Measurements from ENCODE around the gene BACE2. TPM values are rescaled to one million over a fixed set of nuclear protein-coding genes. Genes with fewer than 3 reads are reported as not detected.
"Not testable (repeated sequence)": the region's sequence is repeated elsewhere in the genome, so short reads cannot be mapped to it uniquely, and the experiment has no call there.

The BACE2 gene
- total RNA-seq, 4 donors from 2014 or later, result 31.9 to 63.4 (median 50.0) TPM

GRCh38 chr21:41307219-41307618 lies 139.3 kb downstream of the BACE2 start:
- no peak for ATAC-seq
- H3K4me1 ChIP-seq, result no peaks in the 10 kb centered on the region
- no peaks in the 10 kb centered on the region for H3K36me3 ChIP-seq
- no peak overlapping the region for H3K4me3 ChIP-seq
- H3K27ac ChIP-seq, result no peak overlapping the region
- H3K27me3 ChIP-seq, result peaks cover 45% of the 10 kb centered on the region
- peaks cover 0 to 11% (median 0%) of the 10 kb centered on the region in 3 donors for H3K9me3 ChIP-seq
- TF ChIP-seq EP300 (IDR thresholded peaks at IDR 0.05) (no peak), POLR2AphosphoS5 (IDR thresholded peaks at IDR 0.05) (no peak), POLR2A (IDR thresholded peaks at IDR 0.05) (no peak), CTCF (IDR thresholded peaks at IDR 0.05) (no peak)

GRCh38 chr21:41313285-41314164 lies 145.6 kb downstream of the BACE2 start:
- WGBS, 2 donors (ENCODE audit: low coverage in 1 of 2), result 70 to 82% methylated on average over 1 to 4 of the region's 8 CpGs
- H3K4me3 ChIP-seq, H3K9me3 ChIP-seq, H3K27ac ChIP-seq, ATAC-seq, H3K36me3 ChIP-seq: not testable (repeated sequence)
- H3K4me1 ChIP-seq, result peaks cover 0 to 13% (median 7%) of the 10 kb centered on the region in 3 donors
- H3K27me3 ChIP-seq, result peaks cover 72% of the 10 kb centered on the region

- Histone ChIP-seq H3K27ac (no peak overlapping the region), H3K4me1 (peaks cover 0 to 13% (median 7%) of the 10 kb centered on the region in 3 donors), H3K4me3 (no peak overlapping the region), H3K36me3 (no peaks in the 10 kb centered on the region), H3K27me3 (peaks cover 65% of the 10 kb centered on the region), H3K9me3 (no peaks in the 10 kb centered on the region)
- no peak for ATAC-seq
- WGBS, 2 donors (ENCODE audit: low coverage in 1 of 2), result no CpG with 5 or more reads among the region's 6 CpGs
- TF ChIP-seq POLR2AphosphoS5 (IDR thresholded peaks at IDR 0.05), result no peak
- TF ChIP-seq EP300 (IDR thresholded peaks at IDR 0.05), result no peak
- no peak for TF ChIP-seq POLR2A (IDR thresholded peaks at IDR 0.05)
Measured at GRCh38 chr21:41315726-41316125, 147.8 kb downstream of the BACE2 start.

GRCh38 chr21:41316200-41317062 lies 148.5 kb downstream of the BACE2 start, which contains the start of gene FAM3B:
TSS of gene FAM3B (plus strand) at chr21:41316801. CDS start at chr21:41316880, 79 bp downstream.
- TF ChIP-seq CTCF (IDR thresholded peaks at IDR 0.05) (no peak), POLR2A (IDR thresholded peaks at IDR 0.05) (no peak), EP300 (IDR thresholded peaks at IDR 0.05) (no peak), POLR2AphosphoS5 (IDR thresholded peaks at IDR 0.05) (no peak)
- H3K4me1 ChIP-seq, result peaks cover 0 to 13% (median 7%) of the 10 kb centered on the region in 3 donors
- H3K36me3 ChIP-seq, result no peaks in the 10 kb centered on the region
- H3K9me3 ChIP-seq, result no peaks in the 10 kb centered on the region
- peak; percentile 21 for ATAC-seq
- peaks cover 64% of the 10 kb centered on the region for H3K27me3 ChIP-seq
- H3K27ac ChIP-seq, result no peak within 1 kb of the TSS
- H3K4me3 ChIP-seq, result peak within 1 kb of the TSS in 1 of 2 donors; percentile 46
- WGBS, 2 donors (ENCODE audit: low coverage in 1 of 2), result 30% methylated on average over 3 of the region's 55 CpGs; no CpG with 5 or more reads in 1 of the 2 donors

- H3K9me3 ChIP-seq, result no peaks in the 10 kb centered on the region
- H3K27ac ChIP-seq, result no peak overlapping the region
- H3K4me3 ChIP-seq, result peak overlapping the region in 1 of 2 donors; percentile 46
- peaks cover 0 to 13% (median 7%) of the 10 kb centered on the region in 3 donors for H3K4me1 ChIP-seq
- ATAC-seq, result no peak
- no peak for TF ChIP-seq POLR2A (IDR thresholded peaks at IDR 0.05)
- H3K36me3 ChIP-seq, result no peaks in the 10 kb centered on the region
- 10% methylated on average over 8 of the region's 19 CpGs; no CpG with 5 or more reads in 1 of the 2 donors for WGBS, 2 donors (ENCODE audit: low coverage in 1 of 2)
- H3K27me3 ChIP-seq, result peaks cover 64% of the 10 kb centered on the region
Measured at GRCh38 chr21:41317063-41317392, 149.1 kb downstream of the BACE2 start.

- TF ChIP-seq CTCF (IDR thresholded peaks at IDR 0.05) (no peak), EP300 (IDR thresholded peaks at IDR 0.05) (no peak), POLR2A (IDR thresholded peaks at IDR 0.05) (no peak), POLR2AphosphoS5 (IDR thresholded peaks at IDR 0.05) (no peak)
- no peaks in the 10 kb centered on the region for H3K9me3 ChIP-seq
- no peak overlapping the region for H3K27ac ChIP-seq
- WGBS, 2 donors (ENCODE audit: low coverage in 1 of 2), result 72 to 76% methylated on average over 4 to 8 of the region's 10 CpGs
- peaks cover 0 to 13% (median 7%) of the 10 kb centered on the region in 3 donors for H3K4me1 ChIP-seq
- ATAC-seq, result no peak
- peak overlapping the region in 1 of 2 donors; percentile 46 for H3K4me3 ChIP-seq
- H3K36me3 ChIP-seq, result no peaks in the 10 kb centered on the region
- H3K27me3 ChIP-seq, result peaks cover 64% of the 10 kb centered on the region
Measured at GRCh38 chr21:41317458-41317857, 149.5 kb downstream of the BACE2 start.
